Naive thymus-derived CD8-positive, alpha-beta T cell (primary cell): ENCODE data around the gene STAG1. TPM values are rescaled to one million over a fixed set of nuclear protein-coding genes. Genes with fewer than 3 reads are reported as not detected.
"Not testable (repeated sequence)": the region's sequence is repeated elsewhere in the genome, so short reads cannot be mapped to it uniquely, and the experiment has no call there.

Experiments used
- ATAC-seq, 2 donors: fragments of 150-1000 bp; cut with Tn5 transposase in 1 of 2; sonication (Bioruptor Pico), chemical (Tn5 transposase) in 1 of 2; 1 replicate in 1 of 2; 2 replicates in 1 of 2; pipeline ENCODE4 v1.10.0; 2021; ENCODE audit warnings: mild to moderate bottlenecking in 2 of 2, moderate library complexity in 2 of 2
- POLR2A ChIA-PET: fragments of 350-600 bp; sonication (Branson Sonifier 250); formaldehyde crosslinking; loops from one replicate; lab custom pipeline; 2021; ENCODE audit warnings: antibody characterized with exemption; lab: Charles Lee
- DNase-seq, 10 donors: peaks; one replicate each; pipeline versions ENCODE4 v3.0.0 to v3.0.0-alpha.2; 2020 to 2022
- H3K27ac Mint-ChIP-seq, 10 donors: one replicate each; pipeline ENCODE4 v1.8.0; 2020 to 2022; ENCODE audit warnings: mild to moderate bottlenecking in 10 of 10, mixed read lengths in 10 of 10, moderate library complexity in 4 of 10, inconsistent platforms in 1 of 10
- H3K27me3 Mint-ChIP-seq, 5 donors: one replicate each; pipeline ENCODE4 v1.8.0; 2021 to 2022; ENCODE audit warnings: mixed read lengths in 5 of 5
- H3K36me3 Mint-ChIP-seq, 3 donors: one replicate each; pipeline ENCODE4 v1.8.0; 2020 to 2022; ENCODE audit warnings: mixed read lengths in 3 of 3, mild to moderate bottlenecking in 2 of 3, inconsistent platforms in 1 of 3
- H3K4me1 Mint-ChIP-seq, 4 donors: one replicate each; pipeline ENCODE4 v1.8.0; 2021 to 2022; ENCODE audit warnings: mixed read lengths in 4 of 4
- H3K4me3 Mint-ChIP-seq, 10 donors: one replicate each; pipeline ENCODE4 v1.8.0; 2020 to 2022; ENCODE audit warnings: mild to moderate bottlenecking in 10 of 10, mixed read lengths in 10 of 10, moderate library complexity in 6 of 10, inconsistent platforms in 1 of 10
- H3K9me3 Mint-ChIP-seq, 9 donors: one replicate each; pipeline ENCODE4 v1.8.0; 2020 to 2022; ENCODE audit warnings: mixed read lengths in 9 of 9, mild to moderate bottlenecking in 3 of 9, inconsistent platforms in 1 of 9, moderate library complexity in 1 of 9
- polyA plus RNA-seq, 3 donors: library from polyadenylated mRNA; unstranded; fragments of 300-500 nt; fragmentation: Illumina TruSeq; gene quantifications; one replicate each; pipeline ENCODE4 v1.2.3, GENCODE V29; 2021
- total RNA-seq, 8 experiments: library from RNA in 2 of 8; stranded (reverse) in 2 of 8; gene quantifications; one replicate each; pipeline ENCODE4 v1.2.3 and lab custom pipeline; 2021 to 2026

The STAG1 gene
- total and polyA plus RNA-seq, 5 experiments from 2014 or later, result 15.1 to 51.2 (median 17.5) TPM

DNA sequence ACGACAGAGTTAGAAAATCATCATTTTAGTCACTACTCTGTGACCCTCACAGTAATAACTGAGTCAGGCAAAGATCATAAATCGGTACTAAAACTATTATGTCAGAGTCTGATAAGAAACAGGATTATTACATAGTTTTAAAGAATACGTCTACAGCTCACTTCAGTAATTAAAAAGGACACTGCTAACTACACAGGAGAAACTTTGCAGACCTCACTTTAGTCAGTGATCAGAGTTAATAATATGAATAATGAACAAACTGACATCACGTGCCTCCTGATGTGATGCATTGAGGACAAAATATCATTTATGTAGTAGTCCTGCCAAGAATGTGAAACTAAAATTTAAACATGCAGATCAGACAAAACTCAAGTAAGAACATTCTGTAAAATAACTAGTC lies 339.9 kb downstream of the STAG1 start:
- H3K4me1 Mint-ChIP-seq, result peaks cover 0 to 2% (median 0%) of the 10 kb centered on the region in 4 donors
- DNase-seq, result no peak
- peak overlapping the region in 1 of 10 donors; percentile 8 for H3K27ac Mint-ChIP-seq
- H3K36me3 Mint-ChIP-seq, result peaks cover 0 to 67% (median 22%) of the 10 kb centered on the region in 3 donors
- no peak overlapping the region for H3K4me3 Mint-ChIP-seq
- H3K27me3 Mint-ChIP-seq, result no peaks in the 10 kb centered on the region
- ATAC-seq, result no peak
- no peaks in the 10 kb centered on the region for H3K9me3 Mint-ChIP-seq
- POLR2A ChIA-PET, result no interaction called here

DNA sequence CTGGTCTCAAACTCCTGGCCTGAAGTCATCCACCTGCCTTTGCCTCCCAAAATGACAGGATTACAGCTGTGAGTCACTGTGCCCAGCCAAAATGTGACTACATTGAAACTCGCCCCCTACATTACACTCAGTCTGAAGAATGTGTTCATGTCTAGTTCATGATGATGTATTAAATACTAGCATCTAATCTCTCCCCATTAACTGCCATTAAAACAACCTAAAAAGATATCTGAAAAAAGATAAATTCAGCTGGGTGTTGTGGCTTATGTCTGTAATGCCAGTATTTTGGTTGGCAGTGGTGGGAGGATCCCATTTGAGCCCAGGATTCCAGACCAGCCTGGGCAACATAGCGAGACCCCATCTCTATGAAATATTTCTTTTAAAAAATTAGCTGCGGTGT lies 342.6 kb downstream of the STAG1 start:
- Mint-ChIP-seq H3K4me1 (peaks cover 0 to 2% (median 0%) of the 10 kb centered on the region in 4 donors), H3K36me3 (peaks cover 0 to 50% (median 14%) of the 10 kb centered on the region in 3 donors), H3K4me3 (no peak overlapping the region), H3K27me3 (no peaks in the 10 kb centered on the region), H3K9me3 (no peaks in the 10 kb centered on the region), H3K27ac (no peak overlapping the region)
- ATAC-seq (no peak), DNase-seq (no peak)
- POLR2A ChIA-PET, result no interaction called here

DNA sequence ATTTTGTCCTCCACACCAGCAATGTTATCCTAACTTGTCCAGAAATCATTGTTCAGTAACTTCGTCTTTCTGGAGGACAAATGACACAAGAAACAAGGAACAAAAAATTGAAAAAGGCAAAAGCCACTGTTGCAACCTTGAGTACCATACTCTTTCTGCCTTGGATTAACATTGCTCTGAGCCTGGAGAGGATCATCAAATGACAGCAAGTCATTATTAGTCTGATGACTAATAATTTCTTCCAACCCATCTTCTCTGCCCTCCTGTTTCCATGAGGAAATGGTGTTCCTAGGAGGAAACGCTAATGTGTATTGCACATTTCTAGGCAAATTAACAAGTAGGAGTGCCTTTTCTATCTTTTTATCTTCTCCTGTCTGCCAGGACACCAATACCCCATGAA lies 348.1 kb downstream of the STAG1 start:
- ATAC-seq (no peak), DNase-seq (no peak)
- Mint-ChIP-seq H3K9me3 (no peaks in the 10 kb centered on the region), H3K4me3 (no peak overlapping the region), H3K27ac (no peak overlapping the region), H3K27me3 (no peaks in the 10 kb centered on the region), H3K36me3 (peaks cover 0 to 29% (median 11%) of the 10 kb centered on the region in 3 donors), H3K4me1 (no peaks in the 10 kb centered on the region)
- POLR2A ChIA-PET, result no interaction called here

DNA sequence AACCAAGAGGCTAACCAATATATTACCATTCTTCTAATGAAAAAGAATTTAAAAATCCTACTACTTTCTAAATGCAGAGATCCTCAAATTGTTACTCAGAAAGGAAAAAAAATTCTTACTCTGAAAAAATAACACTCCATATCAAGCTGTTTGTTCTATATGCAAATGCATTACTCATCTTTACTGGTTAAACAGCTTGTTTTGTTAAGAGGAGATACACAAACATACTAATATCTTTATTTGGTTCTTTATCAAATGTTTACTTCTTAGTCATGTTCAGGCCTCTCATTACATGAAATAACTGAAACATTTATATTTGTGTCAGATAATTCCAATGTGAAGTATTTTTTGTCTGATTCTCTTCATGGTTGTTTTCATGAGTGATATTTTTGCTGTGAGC lies 355.3 kb downstream of the STAG1 start:
- Mint-ChIP-seq H3K27me3 (no peaks in the 10 kb centered on the region), H3K27ac (peak overlapping the region in 1 of 10 donors; percentile 40), H3K9me3 (no peaks in the 10 kb centered on the region), H3K36me3 (peaks cover 0 to 31% (median 10%) of the 10 kb centered on the region in 3 donors), H3K4me1 (no peaks in the 10 kb centered on the region), H3K4me3 (no peak overlapping the region)
- POLR2A ChIA-PET, result no interaction called here
- ATAC-seq, result no peak
- no peak for DNase-seq

DNA sequence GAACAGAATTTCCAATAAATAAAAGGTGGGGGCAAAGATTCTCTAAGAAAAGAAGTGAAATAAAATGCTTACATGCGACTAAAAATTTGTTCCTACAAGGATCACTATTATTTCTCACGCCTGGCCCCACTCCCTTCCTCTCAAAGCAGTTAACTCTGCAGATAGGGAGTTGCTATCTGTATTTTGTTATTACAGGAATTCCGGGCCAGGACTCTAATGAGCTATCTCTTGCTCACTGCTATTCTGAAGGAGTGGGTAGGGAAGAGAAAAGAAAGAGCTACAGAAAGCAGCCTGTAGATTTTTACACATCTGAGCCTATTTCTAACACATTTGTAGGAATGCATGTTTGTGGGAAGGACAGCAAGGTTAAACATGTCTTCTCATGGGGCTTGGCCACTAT lies 361.6 kb downstream of the STAG1 start:
- no peak overlapping the region for H3K4me3 Mint-ChIP-seq
- no peaks in the 10 kb centered on the region for H3K4me1 Mint-ChIP-seq
- H3K27ac Mint-ChIP-seq, result no peak overlapping the region
- no peak for ATAC-seq
- H3K36me3 Mint-ChIP-seq, result peaks cover 0 to 11% (median 2%) of the 10 kb centered on the region in 3 donors
- no peaks in the 10 kb centered on the region for H3K9me3 Mint-ChIP-seq
- POLR2A ChIA-PET, result interaction anchor here (1.0 to 1.8 kb wide), 2 partner anchors 194 to 362 kb away, joined by 4 to 12 read pairs; partner anchors contain the start of gene STAG1
- no peaks in the 10 kb centered on the region for H3K27me3 Mint-ChIP-seq
- DNase-seq, result no peak

DNA sequence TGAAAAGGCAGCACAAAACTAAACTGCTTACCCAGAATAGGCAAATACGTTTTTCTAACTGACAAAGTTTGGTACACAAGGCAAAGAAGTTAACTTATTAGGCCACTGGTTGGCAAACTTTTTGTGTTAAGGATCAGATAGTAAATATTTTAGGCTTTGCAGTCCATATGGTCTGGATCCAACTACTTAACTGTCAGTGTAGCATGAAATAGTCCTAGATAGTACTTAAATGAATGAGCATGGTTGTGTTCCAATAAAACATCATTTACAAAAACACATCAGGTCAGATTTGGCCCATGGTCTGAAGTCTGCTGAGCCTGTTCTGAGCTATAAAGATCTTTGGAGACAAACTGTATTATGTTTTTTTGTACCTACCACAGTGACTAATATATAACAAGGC lies 365.1 kb downstream of the STAG1 start:
- DNase-seq (no peak), ATAC-seq (no peak)
- POLR2A ChIA-PET, result no interaction called here
- Mint-ChIP-seq H3K4me3 (no peak overlapping the region), H3K9me3 (no peaks in the 10 kb centered on the region), H3K27me3 (no peaks in the 10 kb centered on the region), H3K36me3 (peaks cover 0 to 12% (median 2%) of the 10 kb centered on the region in 3 donors), H3K4me1 (no peaks in the 10 kb centered on the region), H3K27ac (no peak overlapping the region)

DNA sequence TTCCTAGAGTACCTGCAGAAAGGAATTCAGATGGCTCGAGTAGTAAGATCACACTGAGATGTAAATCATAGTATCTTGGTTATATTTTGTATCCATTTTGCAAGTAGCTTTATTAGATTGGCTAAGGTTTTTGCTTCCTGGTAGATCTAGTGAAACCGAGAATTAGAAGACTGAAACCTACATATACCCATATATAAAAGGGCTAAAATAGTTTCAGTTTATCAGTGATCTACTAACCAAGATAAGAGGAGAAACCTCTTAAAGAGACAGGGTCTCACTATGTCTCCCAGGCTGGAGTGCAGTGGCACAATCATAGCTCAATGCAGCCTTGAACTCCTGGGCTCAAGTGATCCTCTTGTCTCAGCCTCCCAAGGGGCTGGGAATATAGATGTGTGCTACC lies 366.7 kb downstream of the STAG1 start:
- DNase-seq (no peak), ATAC-seq (no peak)
- H3K9me3 Mint-ChIP-seq, result no peaks in the 10 kb centered on the region
- H3K4me1 Mint-ChIP-seq, result no peaks in the 10 kb centered on the region
- H3K4me3 Mint-ChIP-seq, result no peak overlapping the region
- peak overlapping the region in 1 of 10 donors; percentile 34 for H3K27ac Mint-ChIP-seq
- POLR2A ChIA-PET, result interaction anchor here (0.6 kb wide), 1 partner anchor 476 kb away, joined by 4 read pairs; no protein-coding TSS in a partner anchor
- no peaks in the 10 kb centered on the region for H3K27me3 Mint-ChIP-seq
- peaks cover 0 to 17% (median 2%) of the 10 kb centered on the region in 3 donors for H3K36me3 Mint-ChIP-seq

DNA sequence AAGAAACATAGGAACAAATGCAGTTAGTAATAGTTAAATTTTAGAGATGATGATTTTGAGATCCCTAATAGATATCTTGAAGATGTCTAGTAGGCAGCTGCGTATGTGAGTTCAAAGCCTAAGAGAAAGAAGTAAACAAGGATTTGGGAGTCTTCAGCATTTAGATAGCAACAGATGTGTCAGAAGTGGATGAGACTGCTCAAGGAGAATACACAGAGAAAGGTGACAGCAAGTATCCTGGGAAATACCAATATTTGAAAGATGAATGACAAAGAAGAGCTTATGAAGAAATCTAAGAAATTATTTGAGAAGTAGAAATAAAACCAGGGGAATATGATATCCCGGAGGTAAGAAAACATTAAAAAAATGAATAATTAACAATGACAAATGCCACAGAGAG lies 371.1 kb downstream of the STAG1 start:
- peaks cover 0 to 30% (median 7%) of the 10 kb centered on the region in 3 donors for H3K36me3 Mint-ChIP-seq
- POLR2A ChIA-PET, result no interaction called here
- H3K4me3 Mint-ChIP-seq, result no peak overlapping the region
- H3K27me3 Mint-ChIP-seq, result no peaks in the 10 kb centered on the region
- H3K4me1 Mint-ChIP-seq, result no peaks in the 10 kb centered on the region
- no peak overlapping the region for H3K27ac Mint-ChIP-seq
- ATAC-seq, result no peak
- no peaks in the 10 kb centered on the region for H3K9me3 Mint-ChIP-seq
- no peak for DNase-seq

DNA sequence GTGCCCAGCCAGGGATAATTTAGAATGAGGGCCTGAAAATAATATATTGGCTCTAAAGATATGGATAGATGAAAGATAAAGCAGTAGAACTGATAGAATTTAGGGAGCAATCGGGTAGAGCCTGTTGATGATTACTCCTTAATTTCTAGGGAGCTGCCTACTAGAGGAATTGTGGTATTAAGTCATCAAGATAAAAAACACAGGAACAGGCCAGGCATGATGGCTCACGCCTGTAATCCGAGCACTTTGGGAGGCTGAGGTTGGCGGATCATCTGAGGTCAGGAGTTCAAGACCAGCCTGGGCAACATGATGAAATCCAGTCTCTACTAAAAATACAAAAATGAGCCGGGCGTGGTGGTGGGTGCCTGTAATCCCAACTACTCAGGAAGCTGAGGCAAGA lies 371.6 kb downstream of the STAG1 start:
- DNase-seq (no peak), ATAC-seq (no peak)
- POLR2A ChIA-PET, result no interaction called here
- no peaks in the 10 kb centered on the region for H3K4me1 Mint-ChIP-seq
- H3K27me3 Mint-ChIP-seq, result no peaks in the 10 kb centered on the region
- peaks cover 0 to 32% (median 7%) of the 10 kb centered on the region in 3 donors for H3K36me3 Mint-ChIP-seq
- H3K4me3 Mint-ChIP-seq, result no peak overlapping the region
- no peak overlapping the region for H3K27ac Mint-ChIP-seq
- no peaks in the 10 kb centered on the region for H3K9me3 Mint-ChIP-seq

DNA sequence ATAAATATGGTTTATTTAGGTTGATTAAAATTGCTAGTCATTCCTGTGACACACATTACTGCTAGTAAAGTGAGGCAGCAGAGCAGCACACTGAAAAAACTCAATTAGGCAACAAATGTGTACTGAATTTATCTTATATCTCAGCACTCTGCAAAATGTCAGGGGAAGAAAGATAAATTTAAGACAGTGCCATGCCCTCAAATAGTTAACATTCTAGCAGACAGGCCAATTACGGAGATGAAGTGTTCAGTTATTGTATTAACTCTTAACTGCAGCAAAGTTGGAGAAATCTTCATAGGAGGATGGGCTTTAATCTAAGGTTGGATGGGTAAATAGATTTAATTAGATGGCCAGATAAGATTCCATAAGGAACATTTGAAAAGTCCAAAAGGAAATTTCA lies 374.2 kb downstream of the STAG1 start:
- H3K4me1 Mint-ChIP-seq, result peaks cover 0 to 2% (median 0%) of the 10 kb centered on the region in 4 donors
- no peak overlapping the region for H3K4me3 Mint-ChIP-seq
- H3K36me3 Mint-ChIP-seq, result peaks cover 0 to 45% (median 17%) of the 10 kb centered on the region in 3 donors
- ATAC-seq, result no peak
- DNase-seq, result no peak
- peaks cover 0 to 2% (median 0%) of the 10 kb centered on the region in 9 donors for H3K9me3 Mint-ChIP-seq
- no peak overlapping the region for H3K27ac Mint-ChIP-seq
- no peaks in the 10 kb centered on the region for H3K27me3 Mint-ChIP-seq
- POLR2A ChIA-PET, result no interaction called here

DNA sequence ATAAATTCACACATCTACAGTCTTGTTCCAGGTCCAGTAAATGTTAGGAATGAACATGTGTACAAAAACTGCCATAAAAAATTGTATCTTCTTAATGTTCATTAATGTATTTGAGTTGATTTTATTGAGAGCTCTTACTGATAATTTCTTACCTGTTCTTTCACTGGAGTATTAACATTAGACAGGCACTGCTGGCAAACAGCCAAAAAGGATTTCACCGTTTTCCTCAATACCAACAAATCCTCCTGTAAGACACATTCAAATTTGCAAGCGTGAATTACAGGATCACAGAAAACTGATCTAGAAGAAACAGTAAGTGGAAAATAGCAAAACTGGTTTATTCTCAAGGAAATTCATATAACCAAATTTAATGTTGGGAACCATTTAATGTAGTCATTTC lies 374.7 kb downstream of the STAG1 start:
- H3K36me3 Mint-ChIP-seq, result peaks cover 0 to 48% (median 17%) of the 10 kb centered on the region in 3 donors
- peaks cover 0 to 2% (median 0%) of the 10 kb centered on the region in 4 donors for H3K4me1 Mint-ChIP-seq
- H3K9me3 Mint-ChIP-seq, result peaks cover 0 to 2% (median 0%) of the 10 kb centered on the region in 9 donors
- POLR2A ChIA-PET, result no interaction called here
- no peak overlapping the region for H3K4me3 Mint-ChIP-seq
- no peak overlapping the region for H3K27ac Mint-ChIP-seq
- H3K27me3 Mint-ChIP-seq, result no peaks in the 10 kb centered on the region
- DNase-seq, result no peak
- no peak for ATAC-seq

DNA sequence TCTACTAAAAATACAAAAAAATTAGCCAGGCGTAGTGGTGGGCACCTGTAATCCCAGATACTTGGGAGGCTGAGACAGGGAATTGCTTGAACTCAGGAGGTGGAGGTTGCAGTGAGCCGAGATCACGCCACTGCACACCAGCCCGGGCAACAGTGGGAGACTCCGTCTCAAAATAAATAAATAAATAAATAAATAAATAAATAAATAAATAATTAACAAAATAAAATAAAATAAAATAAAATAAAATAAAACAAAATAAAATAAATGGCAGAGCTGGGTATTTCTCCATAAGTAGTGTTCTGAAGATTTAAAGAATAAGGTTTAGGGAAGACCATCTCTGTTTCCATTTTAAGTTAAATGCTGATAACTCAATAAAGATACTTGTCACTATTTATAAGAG lies 376.4 kb downstream of the STAG1 start:
- H3K4me3 Mint-ChIP-seq, H3K27me3 Mint-ChIP-seq, ATAC-seq, H3K4me1 Mint-ChIP-seq, H3K27ac Mint-ChIP-seq, H3K9me3 Mint-ChIP-seq, POLR2A ChIA-PET, DNase-seq: not testable (repeated sequence)
- H3K36me3 Mint-ChIP-seq, result peaks cover 0 to 48% (median 18%) of the 10 kb centered on the region in 3 donors

DNA sequence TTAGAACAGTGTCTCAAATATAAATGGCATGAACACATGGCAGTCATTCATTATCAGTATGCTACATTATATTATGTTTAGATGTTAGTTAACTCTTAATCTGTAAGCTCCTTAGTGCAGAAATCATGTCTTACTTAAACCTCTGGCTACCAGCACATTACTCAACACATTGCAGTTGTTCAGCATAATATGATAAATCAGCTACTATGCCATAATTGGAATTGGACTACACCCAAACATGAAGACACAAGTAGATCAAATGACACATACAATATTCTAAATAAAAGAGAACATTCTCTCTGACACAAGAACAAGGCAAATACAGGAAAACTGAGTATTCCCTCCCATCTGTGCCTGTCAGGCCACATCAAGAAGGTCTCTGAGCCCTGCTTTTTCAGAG lies 385.9 kb downstream of the STAG1 start:
- ATAC-seq, result no peak
- no peaks in the 10 kb centered on the region for H3K27me3 Mint-ChIP-seq
- POLR2A ChIA-PET, result interaction anchor here (1.5 kb wide), 1 partner anchor 386 kb away, joined by 4 read pairs; the partner anchor contains the start of gene STAG1

DNA sequence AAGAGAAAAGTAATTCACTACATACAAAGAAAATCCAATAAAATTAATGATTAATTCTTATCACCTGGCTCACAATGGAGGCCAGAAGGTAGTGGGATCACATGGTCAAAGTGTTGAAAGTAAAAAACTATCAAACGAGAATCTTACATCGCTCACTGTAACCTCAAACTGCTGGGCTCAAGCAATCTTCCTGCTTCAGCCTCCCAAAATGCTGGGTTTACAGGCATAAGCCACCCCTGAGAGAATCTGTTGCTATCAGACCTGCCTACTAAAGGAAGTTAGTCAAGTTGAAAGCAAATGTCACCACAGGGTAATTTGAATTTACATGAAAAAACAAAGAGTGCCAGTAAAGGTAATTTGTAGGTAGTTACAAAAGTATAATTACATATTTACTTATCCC lies 398.7 kb downstream of the STAG1 start:
- DNase-seq, result no peak
- no peak for ATAC-seq
- no peaks in the 10 kb centered on the region for H3K27me3 Mint-ChIP-seq
- peaks cover 0 to 5% (median 3%) of the 10 kb centered on the region in 4 donors for H3K4me1 Mint-ChIP-seq
- POLR2A ChIA-PET, result no interaction called here
- peak overlapping the region in 5 of 10 donors; percentile 0 to 82 (median 31) for H3K27ac Mint-ChIP-seq
- no peak overlapping the region for H3K4me3 Mint-ChIP-seq
- peaks cover 0 to 10% (median 5%) of the 10 kb centered on the region in 9 donors for H3K9me3 Mint-ChIP-seq
- H3K36me3 Mint-ChIP-seq, result peaks cover 10 to 55% (median 27%) of the 10 kb centered on the region in 3 donors

More for the DNA sequence above, 385.9 kb downstream of the STAG1 start:
- H3K9me3 Mint-ChIP-seq, result no peaks in the 10 kb centered on the region
- H3K4me1 Mint-ChIP-seq, result peaks cover 0 to 2% (median 1%) of the 10 kb centered on the region in 4 donors
- no peak for DNase-seq
- H3K36me3 Mint-ChIP-seq, result peaks cover 0 to 42% (median 23%) of the 10 kb centered on the region in 3 donors
- peak overlapping the region in 2 of 10 donors; percentile 5 to 12 for H3K27ac Mint-ChIP-seq
- H3K4me3 Mint-ChIP-seq, result no peak overlapping the region
